NOMO-1 (cell line): ENCODE measurements around the gene PHLDA1.

Source experiments
- DNase-seq, 2 experiments: peaks; one replicate each; lab custom pipeline; 2025; ENCODE audit not compliant: unreplicated experiment in 2 of 2; lab: John Stamatoyannopoulos, UW

Gene PHLDA1

DNA sequence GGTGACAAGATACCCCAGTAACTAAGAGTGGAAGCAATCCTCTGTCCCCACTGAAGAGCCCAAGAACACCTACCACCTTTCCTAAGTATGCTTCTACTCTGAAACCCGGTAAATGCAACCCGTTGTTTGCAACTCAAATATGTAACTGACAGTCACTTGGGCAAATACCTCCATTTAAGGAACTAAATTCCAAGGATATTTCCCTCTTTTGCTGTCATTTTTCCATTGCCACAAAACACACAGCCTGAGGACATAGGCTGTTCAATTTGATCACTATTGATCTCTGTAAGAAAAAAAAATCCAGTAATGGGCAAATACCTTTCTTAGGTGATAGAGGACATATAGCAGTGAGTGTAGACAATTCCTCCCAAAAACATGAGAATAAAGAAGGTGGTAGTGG, 6.6 kb upstream of the PHLDA1 start:
- DNase-seq, result no peak

DNA sequence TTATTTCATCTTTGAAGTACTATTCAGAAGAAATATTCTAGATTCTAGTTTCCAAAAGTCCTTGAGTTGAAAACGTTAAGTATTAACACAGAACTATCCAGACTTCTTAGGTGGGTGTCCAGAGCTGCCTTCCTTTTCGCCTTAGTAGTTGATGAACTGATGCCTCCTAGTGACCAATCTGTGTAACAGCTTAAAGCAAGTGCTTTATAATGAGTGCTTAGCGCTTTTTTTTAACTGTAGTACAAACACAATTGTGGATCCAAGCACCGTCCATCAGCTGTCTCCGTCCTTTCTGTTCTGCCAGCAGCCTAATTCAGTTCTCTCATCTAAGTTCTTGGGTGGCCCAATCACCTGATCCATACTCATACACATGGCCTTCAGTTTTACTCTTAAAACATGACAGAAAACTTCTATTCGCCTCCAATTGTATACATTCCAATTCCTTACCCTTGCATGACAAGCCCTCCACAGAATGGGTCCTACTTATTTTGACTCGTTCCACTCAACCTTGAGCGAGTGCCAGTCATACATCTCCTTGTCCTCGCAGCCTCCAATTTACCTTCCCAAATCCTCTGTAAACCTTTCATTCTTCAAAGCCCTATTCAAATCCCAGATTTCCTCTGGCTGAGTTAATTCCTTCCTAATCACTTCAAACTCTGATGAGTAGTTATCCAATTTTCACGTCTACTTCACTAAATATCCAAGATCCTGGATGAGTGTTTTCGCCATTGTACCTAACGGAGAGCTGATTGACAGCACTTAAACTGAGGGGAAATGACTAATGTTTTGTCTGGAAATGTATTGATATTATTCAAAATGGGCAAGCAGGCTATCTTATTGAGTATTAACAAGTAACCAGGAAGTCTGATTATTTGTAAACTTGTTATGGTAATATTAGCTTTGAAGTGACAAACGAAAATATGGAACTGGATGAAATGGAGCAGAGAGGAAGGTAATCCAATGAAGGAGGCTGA, 5.8 kb upstream of the PHLDA1 start:
- peak; percentile 68 to 80 for DNase-seq

DNA sequence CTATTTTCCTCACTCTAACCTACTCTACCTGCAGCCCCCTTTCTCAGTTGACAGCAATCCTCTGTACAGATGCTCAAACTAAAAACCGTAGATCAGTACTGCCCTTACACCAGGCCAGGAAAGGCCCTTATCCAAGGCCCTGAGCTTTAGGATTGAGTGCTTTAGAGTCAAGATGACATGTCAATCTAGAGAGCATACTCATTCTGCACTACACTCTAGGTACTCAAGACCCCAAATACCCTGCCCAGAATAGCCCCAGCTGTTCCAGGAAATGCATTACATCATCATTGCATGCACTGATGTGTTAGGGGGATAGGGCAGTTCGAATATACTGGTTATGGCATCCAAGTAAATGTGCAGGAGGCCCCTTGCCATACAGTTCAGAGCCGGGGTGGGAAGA, 3.5 kb upstream of the PHLDA1 start:
- DNase-seq, result no peak

DNA sequence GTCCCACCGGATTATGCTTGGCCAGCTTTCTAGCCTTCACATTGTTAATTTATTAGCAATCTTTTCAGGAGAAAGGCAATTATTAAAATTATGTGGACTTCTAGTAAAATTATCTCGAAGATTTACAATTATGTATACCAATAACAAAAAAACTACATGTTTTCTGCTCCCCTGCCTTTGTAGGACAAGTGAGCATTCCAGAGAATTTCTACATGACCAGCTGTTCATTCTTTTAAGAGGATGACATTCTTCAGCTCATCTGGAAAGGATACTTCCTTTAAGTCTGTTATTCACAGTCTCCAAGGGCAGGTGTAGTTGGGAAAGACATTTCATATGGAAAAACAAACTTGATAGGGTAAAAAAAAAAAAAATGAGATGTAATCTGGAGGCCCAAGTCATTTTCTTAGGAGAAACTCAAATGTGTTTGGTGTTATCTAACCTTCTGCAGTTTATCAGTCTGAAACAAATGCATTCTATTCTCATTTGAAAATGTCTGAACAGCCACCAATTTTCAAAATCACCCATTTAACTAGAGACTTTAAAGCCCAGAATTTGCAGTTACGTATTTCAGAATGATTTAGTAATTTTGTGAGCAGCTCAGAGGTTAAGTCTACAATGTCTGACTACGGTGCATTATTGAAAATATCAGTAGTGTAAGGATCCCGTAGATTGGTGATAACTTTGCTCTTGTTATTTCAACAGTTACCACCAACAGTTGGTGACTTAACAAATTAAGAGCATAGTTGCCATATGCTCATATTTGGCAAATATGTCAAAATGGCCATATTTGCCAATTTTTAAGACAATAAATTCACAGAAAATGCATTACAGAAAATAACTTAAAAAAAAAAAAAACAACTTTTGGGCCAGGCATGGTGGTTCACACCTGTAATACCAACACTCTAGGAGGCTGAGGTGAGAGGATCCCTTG, 1.8 kb upstream of the PHLDA1 start:
- no peak for DNase-seq

DNA sequence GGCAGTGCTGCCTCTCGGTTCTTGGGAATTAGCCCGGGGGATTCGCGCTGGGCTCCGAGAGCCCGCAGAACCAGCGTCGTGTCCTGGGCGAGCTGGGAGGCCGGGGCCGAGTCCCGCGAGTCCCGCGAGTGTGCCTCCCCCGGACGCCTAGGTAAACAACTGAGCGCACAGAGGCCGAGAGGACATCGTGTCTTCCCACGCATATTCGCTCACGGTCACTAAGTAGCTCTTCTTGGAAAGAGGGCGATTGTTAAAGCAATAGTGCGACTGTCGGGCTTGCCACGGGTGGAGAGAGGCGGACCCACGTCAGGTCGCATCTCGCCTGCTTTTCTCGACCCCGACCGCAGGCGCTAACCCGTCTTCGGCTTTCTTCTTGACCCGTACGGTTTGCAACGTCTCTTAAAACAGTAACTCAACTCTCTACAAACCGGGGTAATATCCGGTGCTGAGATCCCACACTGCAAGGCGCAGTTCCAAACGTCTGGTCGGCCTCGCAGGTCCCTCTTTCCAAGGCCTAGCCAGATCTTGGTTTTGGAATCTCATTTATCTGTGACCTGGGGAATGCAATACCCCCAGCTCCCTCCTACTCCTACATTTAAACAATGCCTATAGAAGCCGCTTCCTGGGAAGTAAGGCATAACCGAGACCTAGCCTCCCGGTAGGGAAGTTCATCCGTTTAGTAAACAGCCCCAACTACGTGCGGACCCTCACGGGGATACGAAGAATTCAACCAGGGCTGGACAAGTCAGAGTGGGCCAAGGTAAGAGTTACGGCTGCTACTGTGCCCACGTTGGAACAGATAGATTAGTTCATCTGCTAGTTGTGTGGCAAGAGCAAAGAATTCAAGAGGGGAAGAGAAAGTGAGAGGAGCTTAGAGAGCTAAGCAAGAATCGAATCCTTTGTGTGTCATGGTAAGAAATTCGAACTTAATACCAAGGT, 736 bp upstream of the PHLDA1 start:
- peak; percentile 46 to 78 for DNase-seq

DNA sequence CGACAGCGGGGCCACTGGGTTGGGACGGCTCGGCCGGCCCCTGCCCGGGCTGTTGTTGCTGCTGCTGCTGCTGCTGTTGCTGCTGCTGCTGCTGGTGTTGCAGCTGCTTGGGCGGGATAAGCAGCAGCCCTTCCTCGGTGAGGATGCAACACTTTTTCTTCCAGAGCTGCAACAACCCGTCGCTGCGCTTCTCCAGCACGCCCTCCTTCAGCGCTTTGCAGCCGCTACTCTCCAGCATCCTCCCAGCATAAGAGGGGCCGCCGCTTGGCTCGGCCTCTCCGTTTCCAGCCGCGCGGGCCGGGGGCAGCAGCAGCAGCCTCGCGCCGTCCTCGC, 529 bp downstream of the PHLDA1 start:
- DNase-seq, result peak in 1 of 2 experiments; percentile 59

DNA sequence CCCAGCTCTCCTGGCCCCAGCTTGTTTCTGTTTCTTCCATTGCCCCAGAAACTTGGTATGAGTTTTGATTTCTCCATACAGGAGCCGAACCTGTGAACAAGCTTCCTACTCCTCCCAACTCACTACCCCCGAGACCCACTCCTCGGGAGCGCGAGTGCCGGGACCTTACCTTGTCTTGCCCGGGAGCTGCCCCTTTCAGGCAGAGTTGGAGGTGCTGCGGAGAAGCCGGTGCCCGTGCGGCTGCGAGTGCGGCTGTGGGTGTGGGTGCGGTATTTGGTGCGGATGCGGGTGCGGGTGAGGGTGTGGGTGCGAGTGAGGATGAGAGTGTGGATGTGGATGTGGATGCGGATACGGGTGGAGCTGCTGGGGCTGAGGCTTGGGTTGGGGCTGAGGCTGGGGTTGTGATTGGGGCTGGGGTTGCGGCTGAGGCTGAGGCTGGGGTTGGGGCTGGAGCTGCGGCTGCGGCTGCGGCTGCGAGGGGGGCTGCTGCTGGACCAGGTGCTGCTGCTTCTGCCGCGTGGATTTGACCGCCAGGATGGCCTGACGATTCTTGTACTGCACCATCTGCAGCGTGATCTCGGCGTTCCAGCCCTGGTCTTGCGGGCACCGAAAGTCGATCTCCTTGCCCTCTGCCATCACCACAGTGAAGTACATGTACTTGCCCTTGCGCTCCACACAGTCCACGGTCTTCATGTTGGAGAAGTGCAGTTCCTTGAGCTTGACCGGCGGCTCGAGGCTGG, 1.1 kb downstream of the PHLDA1 start:
- peak; percentile 10 to 34 for DNase-seq

DNA sequence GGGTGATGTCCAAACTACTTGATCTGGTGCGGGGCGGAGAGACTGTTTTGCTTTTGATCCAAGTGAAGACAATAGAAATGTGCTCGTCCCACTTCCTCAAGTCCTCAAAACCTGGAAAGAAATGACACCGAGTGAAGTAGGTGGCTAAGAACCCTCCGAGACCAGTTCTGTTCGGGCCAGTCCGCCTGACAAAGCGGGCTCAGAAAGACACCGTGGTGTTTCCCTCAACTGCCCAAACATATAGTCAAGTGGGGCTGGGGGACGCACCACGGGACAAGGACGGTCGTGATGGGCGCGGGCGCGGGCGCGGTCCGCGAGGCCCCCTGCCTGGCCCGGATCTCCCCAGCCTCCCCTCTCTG, 1.6 kb downstream of the PHLDA1 start:
- DNase-seq, result no peak

DNA sequence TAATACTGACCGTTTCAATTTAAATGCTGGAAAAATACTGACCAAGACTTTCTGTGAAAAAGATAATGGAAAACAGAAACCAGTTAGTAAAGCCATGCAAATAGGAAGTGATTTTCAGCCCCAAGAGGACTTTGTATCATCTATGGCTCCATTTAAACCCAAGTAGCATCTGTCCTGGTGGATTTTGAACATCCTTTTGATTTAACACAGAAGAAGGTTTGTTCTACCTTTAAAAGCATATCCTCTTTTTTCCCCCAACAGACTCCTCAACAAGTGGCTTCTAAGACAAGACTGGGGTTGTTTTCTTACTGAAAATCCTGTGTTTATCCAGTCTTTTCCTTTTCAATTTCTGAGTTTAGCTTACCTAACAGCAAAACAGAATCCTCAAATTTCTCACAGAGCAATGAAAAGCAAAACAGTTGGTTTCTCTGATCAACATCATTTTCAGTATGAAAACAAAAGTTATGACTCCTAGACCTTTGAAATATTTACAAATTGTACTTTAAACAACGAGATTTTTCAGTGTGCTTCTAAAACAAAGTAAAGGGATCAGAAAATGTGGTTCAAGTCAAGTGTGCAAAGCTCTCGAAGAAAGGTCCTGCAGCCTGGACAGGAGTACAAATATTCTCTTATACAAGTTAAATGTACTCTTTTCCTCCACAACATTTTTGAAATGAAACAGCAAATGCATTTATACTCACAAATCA, 2.9 kb downstream of the PHLDA1 start:
- no peak for DNase-seq

DNA sequence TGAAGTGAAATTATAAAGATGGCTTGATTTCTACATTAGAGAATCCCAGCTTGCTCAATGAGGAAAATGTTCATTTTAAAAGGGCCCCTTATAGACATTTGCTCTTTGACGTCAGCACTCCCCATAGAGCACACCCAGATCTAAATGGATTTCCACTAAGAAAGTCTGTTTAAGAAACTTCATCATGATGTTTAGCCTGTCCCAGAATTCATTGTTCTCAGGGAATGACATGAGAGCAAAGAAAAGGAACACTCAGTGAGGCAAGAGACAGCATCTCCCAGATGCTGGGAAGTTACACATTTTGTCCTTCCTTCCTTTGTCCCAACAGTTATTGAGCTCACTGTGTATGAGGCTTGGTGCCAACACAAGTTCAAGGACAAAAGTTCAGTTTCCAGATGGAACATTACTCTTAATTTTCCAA, 4.9 kb downstream of the PHLDA1 start:
- DNase-seq, result no peak

DNA sequence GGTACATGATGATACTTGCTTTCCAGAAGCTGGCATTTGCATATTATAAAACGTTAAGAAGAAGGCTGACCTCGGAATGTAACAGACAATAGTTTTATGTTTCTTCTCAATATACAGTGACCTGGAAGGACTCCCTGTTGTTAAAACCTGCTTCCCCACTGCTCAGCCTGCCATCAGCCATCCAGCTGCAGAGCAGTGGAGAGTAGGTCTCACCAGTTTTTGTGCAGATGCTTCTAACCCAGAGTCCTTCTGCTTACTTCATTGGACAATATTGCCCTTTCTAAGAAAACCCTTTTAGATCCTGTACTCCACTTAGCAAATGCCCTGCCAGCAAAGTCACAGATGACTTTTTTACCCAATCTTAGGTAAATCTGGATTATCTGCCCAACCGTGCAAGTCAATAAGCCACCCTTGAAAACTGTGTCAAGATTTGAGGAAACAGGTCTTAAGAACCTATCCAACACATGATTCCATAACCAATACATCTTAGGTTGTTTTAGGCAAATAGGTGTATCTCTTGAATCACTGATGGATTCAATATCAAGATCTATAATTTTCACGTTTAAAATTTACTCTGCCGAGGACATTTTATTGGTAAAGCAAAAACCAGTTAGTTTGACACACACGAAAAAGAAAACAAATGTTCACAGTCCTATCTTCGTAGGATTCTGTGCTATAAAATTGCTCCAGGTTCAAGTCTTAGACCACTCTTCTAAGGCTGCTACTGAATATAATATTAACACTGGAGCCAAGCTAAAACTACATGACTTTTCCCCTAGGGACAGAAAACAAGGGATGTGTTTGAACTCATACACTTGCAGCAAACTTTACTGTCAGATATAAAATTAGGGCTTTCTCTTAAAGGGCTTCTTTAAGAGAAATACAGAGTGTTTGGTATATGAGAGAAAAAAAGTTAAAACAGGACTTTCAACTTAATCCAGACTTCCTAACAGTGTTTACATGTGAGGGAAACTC, 5.7 kb downstream of the PHLDA1 start:
- no peak for DNase-seq

DNA sequence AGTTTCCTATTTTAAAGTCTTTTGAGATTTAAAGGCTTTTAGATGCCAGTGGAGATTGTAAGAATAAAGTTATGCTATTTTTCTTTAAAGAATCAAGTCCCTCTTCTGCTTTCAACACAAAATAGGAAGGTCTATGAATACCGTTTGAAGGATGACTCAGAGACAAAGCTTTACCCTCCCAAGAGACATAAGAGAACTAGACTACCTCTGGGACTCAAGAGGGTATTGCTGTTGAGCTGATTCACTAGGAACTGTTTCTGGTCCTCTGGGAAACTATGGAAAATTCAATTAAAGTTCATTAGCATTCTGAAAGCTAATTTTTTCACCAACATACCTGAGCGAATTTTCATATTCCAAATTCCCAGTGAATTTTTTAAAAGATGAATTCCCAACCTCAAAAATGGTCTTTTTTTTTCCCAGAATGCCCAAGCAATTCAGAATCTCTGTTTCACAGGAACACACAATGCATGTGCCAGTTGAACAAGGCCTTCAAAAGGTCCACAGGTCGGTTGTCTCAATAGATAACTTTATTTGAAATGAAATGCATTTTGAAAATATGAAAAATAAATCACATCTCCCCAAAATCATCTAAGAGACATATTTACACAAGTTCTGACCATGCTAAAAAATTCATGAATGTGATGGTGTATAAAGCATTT, 6.5 kb downstream of the PHLDA1 start:
- peak; percentile 11 to 79 for DNase-seq

DNA sequence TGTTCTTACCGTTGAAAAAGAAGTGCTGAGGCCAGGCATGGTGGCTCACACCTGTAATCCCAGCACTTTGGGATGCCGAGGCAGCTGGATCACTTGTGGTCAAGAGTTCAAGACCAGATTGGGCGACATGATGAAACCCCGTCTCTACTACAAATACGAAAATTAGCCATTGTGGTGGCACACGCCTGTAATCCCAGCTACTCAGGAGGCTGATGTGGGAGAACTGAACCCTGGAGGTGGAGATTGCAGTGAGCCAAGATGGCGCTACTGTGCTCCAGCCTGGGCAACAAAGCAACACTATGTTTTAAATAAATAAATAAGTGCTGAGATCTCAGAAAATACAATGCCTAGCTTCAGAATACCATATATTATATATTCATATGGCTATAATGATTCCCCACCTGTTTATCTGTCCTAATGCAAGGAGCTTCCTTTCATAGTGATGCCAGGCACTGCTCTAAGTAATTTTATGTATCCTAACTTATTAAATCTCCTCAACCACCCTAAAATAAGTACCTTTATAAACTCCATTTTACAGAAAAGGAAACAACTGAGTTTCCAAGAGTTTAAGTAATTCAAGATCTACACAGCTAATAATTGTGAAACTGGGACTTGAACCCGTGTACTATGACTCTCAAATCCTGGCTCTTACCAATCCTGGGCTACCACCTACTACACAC, 7.3 kb downstream of the PHLDA1 start:
- no peak for DNase-seq

DNA sequence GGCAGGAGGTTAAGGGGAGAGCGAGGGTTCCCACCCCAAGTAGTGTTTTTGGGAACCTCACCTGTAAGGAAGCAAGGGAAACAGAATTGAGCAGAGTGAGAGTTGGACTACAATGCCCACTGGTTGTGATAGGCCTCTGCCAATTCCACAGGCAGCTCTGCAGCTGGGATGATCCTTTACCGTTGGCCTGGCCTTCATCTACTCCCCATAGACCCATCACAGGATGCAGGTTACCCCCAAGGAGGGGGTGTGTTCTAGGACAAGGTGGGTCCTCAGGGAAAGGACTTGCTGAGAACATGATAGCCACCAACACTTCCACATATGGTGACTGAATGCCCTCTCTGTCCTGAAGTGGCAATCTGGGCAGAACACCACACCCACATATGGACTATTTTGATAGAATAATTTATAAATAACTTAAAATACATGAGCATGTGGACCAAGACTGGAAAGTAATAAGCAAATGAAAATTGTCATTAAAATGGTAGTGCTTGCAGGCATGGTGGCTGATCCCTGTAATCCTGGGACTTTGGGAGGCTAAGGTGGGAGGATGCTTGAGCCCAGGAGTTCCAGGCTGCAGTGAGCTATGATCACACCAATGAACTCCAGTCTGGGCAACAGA, 8.4 kb downstream of the PHLDA1 start:
- DNase-seq, result no peak

DNA sequence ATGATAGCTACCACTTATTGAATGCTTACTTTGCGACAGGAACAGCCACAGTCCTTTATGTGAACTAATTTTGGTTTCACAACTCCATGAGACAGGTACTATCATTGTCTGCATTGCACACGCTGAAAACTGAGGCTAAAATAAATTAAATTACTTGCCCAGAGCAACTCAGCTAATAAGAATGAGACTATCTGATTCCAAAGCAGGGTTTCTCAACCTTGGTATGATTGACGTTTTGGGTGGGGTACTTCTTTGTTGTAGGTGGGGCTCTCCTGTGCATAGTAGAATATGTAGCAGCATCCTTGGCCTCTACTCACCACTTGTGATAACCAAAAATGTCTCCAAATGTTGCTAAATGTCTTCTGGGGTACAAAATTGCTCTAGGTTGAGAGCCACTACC, 9.1 kb downstream of the PHLDA1 start:
- no peak for DNase-seq
